HG03460 (cell line): Measurements from ENCODE around the gene NCBP2L.
A peak's percentile ranks its signal among the peaks of the same experiment; 100 is the strongest.
"Not testable (repeated sequence)": the region's sequence is repeated elsewhere in the genome, so short reads cannot be mapped to it uniquely, and the experiment has no call there.

ENCODE experiments used
- ATAC-seq: cut with Tn5 transposase; IDR thresholded peaks from one replicate; pipeline ENCODE4 v1.9.1; 2021; ENCODE audit not compliant: unreplicated experiment

Gene NCBP2L

GRCh38 chrX:107804427-107804826 lies 26.9 kb downstream of the NCBP2L start:
- no peak for ATAC-seq

GRCh38 chrX:107805179-107805578 lies 27.6 kb downstream of the NCBP2L start:
- ATAC-seq: no peak

- ATAC-seq: not testable (repeated sequence)
Measured at GRCh38 chrX:107810053-107810452, 32.5 kb downstream of the NCBP2L start.

GRCh38 chrX:107818900-107819521 lies 41.5 kb downstream of the NCBP2L start:
- no peak for ATAC-seq

GRCh38 chrX:107823042-107823441 lies 45.5 kb downstream of the NCBP2L start:
- ATAC-seq: no peak

- no peak for ATAC-seq
Measured at GRCh38 chrX:107823456-107823855, 45.9 kb downstream of the NCBP2L start.

- ATAC-seq: peak; percentile 35
Measured at GRCh38 chrX:107825698-107826237, 48.2 kb downstream of the NCBP2L start, which contains the start of gene MID2. Gene MID2, plus strand, starts transcription at chrX:107825866. Its CDS starts 561 bp downstream, at chrX:107826427.

GRCh38 chrX:107826238-107827029 lies 48.9 kb downstream of the NCBP2L start:
- ATAC-seq: peak; percentile 50

GRCh38 chrX:107827030-107827831 lies 49.7 kb downstream of the NCBP2L start:
- ATAC-seq: no peak

GRCh38 chrX:107827852-107828251 lies 50.3 kb downstream of the NCBP2L start:
- ATAC-seq: no peak

- ATAC-seq: no peak
Measured at GRCh38 chrX:107829878-107830277, 52.3 kb downstream of the NCBP2L start.

- ATAC-seq: no peak
Measured at GRCh38 chrX:107831071-107831730, 53.7 kb downstream of the NCBP2L start.

GRCh38 chrX:107834275-107835201 lies 57.0 kb downstream of the NCBP2L start:
- no peak for ATAC-seq

- ATAC-seq: no peak
Measured at GRCh38 chrX:107836958-107837357, 59.4 kb downstream of the NCBP2L start.

- ATAC-seq: no peak
Measured at GRCh38 chrX:107840971-107841370, 63.4 kb downstream of the NCBP2L start.

- no peak for ATAC-seq
Measured at GRCh38 chrX:107842715-107843400, 65.3 kb downstream of the NCBP2L start.
